HTR-8/SVneo (cell line): Measurements from ENCODE around the gene GNL1.
A peak's percentile ranks its signal among the peaks of the same experiment; 100 is the strongest.
"Not testable (repeated sequence)": the region's sequence is repeated elsewhere in the genome, so short reads cannot be mapped to it uniquely, and the experiment has no call there.

Experiments used
- DNase-seq: peaks from one replicate; pipeline ENCODE4 v3.0.0; 2011; ENCODE audit warnings: low spot score, mixed read lengths; ENCODE audit not compliant: insufficient read length
- FAIRE-seq: peaks from 2 replicates; lab custom pipeline; 2011; peaks lifted over from hg19 to GRCh38; lab: Jason Lieb, UNC

The GNL1 gene, protein sequence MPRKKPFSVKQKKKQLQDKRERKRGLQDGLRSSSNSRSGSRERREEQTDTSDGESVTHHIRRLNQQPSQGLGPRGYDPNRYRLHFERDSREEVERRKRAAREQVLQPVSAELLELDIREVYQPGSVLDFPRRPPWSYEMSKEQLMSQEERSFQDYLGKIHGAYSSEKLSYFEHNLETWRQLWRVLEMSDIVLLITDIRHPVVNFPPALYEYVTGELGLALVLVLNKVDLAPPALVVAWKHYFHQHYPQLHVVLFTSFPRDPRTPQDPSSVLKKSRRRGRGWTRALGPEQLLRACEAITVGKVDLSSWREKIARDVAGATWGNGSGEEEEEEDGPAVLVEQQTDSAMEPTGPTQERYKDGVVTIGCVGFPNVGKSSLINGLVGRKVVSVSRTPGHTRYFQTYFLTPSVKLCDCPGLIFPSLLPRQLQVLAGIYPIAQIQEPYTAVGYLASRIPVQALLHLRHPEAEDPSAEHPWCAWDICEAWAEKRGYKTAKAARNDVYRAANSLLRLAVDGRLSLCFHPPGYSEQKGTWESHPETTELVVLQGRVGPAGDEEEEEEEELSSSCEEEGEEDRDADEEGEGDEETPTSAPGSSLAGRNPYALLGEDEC

DNA sequence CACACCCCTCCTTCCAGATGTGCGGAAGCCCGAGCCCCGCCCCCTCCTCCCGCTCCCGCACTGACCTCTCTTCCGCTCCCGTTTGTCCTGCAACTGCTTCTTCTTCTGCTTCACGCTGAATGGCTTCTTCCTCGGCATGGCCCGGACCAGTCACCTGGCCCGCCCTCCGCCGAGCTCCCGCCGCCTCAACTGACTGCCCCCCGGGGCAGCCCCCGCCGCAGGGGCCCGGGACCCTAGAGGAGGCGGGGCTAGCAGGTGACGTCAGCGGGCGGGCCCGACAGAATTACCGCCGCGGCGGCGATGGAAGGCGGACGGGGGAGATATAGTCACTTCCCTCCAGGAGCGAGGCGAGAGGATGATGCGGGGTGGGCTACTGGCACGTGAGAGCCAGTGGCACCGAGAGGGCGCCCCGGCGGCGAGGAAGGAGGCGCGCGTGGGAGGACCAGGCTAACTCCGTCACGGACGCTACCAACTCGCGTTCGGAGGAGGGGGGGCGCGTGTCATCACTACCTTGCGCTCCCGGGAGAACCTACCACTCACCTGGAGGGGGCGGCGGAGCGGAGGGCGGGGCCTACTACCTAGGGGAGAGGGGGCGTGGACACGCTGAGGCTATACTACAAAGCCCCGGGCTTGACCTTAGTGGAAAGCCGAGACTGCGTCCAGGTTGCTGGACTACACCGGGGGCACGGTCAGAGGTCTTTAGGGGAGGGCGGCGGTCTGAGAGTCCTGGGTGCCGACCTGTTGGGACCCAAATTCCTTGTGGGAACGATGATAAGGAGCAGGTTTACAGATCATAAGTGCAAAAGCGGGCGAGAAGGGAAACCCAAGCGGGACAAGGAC is at the start of gene GNL1:
Gene GNL1 (minus strand): TSS at position 424 of the 840 bp plus-strand sequence. CDS start 286 bp downstream, at position 138.
- DNase-seq: peak; percentile 84
- FAIRE-seq: peak; percentile 91

DNA sequence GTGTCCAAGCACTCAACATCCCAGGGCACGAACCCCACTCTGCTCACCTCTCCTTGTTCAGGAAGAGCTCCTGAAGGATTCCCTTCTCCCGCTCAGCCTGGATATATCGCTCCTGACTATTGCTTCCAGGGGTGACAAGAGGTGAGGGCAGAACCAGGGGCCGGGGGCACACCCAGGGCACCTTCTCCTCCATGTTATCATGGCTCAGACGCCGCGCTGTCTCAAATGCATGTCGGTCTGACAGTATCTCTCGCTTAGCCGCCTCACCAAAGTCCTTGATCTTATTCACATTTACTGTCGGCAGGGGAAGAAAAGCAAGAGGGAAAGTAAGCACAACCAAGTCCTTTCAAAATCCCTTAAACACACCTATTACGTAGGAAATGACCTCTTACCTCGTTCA is 47.7 kb upstream of the GNL1 start:
- FAIRE-seq (no peak), DNase-seq (no peak)

DNA sequence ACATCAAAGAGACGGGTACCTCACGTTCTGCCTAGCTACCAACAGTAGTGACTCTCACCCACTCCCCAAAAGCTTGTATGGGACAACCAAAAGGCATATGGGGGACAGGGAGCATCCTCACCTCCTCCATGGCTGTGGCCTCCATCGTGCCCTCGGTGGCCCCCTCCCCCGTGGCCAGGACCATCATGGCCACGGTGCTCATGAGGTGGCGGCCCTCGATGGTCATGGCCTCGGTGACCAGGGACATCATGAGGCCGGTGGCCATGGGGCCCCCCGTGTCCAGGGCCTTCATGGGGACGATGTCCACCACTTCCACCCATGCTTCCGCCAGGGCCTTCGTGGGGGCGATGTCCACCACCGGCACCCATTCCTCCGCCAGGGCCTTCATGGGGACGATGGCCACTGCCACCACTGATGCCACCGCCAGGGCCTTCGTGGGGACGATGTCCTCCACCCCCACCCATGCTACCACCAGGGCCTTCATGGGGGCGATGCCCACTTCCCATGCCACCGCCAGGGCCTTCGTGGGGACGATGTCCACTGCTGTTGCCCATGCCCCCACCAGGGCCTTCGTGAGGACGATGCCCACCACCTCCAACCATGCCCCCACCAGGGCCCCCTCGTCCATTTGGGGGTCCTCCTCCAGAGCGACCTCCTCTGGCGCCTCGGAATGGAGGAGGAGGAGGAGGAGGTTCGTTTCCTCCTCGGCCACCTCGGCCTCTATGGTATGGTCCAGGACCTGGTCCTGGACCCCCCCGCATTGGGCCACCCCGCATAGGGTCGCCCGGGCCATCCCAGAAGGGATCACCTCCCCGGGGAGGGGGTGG is 45.7 kb upstream of the GNL1 start:
- FAIRE-seq (no peak), DNase-seq (no peak)

DNA sequence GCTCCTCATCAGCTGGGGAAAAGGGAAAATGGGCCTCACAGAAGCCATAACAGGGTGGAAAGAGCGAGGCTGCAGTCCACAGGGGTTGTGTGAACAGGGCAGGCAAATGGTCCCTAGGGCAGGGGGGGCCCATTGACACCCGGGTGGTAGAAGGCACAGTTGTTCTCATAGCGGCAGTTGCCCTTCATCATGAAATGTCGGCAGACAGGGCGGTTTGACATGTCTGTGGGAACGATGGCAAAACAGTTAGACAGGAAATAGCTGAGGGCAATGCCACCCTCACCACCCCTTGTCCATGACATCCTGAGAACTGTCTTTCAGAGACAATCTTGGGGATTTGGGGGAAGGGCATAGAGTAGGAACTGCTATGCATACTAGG is 45.1 kb upstream of the GNL1 start:
- DNase-seq (no peak), FAIRE-seq (no peak)

DNA sequence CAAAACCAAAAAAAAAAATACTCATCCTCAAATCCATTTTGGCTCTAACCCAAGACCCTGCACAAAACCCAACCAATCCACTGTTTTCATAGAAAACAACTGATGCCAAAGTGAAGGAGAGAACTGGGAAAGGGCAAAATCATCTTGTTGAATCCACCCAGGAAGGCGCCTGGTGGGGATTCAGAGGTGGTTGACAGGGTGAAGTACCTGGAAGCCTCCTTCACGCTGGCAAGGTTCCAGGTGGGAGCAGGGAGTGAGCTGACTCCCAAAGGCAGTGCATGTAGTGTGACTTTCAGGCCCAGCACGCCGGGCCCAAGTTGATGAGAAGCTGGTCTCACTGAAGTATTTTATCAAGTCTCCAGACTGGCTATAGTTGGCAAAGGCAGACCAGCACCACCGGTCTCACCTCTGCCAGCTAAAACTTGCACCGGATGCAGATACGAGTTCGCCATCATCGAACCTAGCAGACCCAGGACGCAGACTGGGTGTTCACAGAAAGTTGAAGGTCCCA is 44.2 kb upstream of the GNL1 start:
- DNase-seq: no peak
- no peak for FAIRE-seq

DNA sequence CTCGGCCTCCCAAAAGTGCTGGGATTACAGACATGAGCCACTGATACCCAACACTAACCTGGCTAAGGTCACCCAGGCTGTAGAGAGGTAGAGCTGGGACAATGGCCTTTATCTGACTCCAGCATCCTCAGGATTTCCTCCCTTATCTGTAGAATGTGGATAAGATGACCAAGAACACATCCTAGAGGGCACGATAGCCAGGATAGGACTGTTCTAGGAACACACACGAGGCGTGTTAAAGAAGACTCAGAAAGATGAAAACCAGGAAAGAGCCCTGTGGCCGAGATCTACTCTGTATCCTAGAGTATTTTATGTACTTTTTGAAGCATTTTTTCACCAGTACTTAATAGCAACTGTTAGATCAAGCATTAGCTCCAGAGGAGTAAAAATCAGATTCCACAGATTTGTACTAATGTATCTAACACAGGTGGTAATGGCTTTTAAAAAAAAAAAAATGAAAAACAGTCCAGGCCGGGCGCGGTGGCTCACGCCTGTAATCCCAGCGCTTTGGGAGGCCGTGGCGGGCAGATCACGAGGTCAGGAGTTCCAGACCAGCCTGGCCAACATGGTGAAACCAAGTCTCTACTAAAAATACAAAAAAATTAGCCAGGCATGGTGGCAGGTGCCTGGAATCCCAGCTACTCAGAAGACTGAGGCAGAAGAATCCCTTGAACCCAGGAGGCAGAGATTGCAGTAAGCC is 43.5 kb upstream of the GNL1 start:
- FAIRE-seq: no peak
- no peak for DNase-seq

DNA sequence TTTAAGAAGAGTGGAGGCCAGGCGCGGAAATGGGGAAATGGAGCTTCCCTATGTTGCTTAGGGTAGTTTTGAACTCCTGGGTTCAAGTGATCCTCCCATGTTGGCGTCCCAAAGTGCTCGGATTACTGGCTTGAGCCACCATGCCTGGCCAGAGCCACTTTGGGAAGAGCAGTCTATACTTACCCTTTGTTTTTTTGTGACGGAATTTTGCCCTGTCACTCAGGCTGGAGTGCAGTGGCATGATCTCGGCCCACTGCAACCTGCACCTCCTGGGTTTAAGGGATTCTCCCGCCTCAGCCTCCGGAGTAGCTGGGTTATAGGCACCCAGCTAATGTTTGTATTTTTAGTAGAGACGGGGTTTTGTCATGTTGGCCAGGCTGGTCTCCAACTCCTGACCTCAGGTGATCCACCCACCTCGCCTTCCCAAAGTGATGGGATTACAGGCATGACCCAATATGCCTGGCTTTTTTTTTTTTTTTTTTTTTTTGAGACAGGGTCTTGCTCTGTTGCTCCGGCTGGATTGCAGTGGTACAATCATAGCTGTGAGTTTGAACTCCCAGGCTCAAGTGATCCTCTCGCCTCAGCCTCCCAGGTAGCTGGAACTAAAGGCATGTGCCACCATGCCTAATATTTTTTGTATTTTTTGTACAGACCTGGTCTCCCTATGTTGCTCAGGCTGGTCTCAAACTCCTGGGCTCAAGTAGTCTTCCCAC is 42.8 kb upstream of the GNL1 start:
- DNase-seq: no peak
- FAIRE-seq: no peak

DNA sequence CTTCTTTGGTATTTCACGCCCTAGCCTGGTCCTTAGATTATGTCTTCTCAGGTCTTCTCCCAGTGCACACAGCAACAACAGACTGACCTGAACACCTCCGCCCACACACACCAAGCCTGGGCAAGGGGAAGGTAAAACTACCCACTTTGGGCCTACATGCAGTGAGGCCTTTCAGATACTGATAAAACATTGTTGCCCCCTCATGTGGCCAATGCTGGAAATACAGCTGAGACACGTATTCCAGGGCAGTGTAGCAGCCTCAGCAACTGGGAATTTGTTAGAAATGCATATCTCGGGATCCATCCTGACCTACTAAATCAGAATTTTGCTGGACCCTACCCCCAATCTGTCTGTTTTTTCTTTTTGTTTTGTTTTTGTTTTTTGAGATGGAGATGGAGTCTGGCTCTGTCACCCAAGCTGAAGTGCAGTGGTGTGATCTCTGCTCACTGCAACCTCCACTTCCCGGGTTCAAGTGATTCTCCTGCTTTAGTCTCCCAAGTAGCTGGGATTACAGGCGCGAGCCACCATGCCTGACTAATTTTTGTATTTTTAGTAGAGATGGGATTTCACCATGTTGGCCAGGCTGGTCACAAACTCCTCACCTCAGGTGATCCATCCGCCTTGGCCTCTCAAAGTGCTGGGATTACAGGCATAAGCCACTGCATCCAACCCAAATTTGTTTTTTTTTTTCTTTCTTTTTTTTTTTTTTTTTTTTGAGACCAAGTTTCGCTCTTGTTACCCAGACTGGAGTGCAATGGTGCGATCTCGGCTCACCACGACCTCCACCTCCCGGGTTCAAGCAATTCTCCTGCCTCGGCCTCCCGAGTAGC is 41.2 kb upstream of the GNL1 start:
- peak; percentile 79 for DNase-seq
- FAIRE-seq: not testable (repeated sequence)

DNA sequence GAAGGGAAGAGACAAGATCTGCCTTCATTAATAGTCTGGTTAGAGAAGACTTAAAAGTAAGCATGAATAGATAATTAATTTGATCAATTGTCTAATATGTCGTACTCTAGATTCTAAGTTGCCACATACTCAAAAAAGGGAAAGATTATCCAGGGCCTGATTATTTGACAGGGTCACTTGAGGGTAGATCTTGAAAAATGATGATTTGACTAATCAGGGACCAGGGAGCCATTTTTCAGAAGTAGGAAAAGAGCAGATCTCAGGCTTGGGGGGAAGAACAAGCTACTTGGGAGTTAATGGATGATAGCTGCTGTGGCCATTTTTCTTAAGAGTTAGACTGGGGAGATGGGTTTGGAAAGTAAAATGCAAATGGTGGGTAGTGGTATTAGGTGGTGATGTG is 36.0 kb upstream of the GNL1 start:
- FAIRE-seq (no peak), DNase-seq (no peak)

DNA sequence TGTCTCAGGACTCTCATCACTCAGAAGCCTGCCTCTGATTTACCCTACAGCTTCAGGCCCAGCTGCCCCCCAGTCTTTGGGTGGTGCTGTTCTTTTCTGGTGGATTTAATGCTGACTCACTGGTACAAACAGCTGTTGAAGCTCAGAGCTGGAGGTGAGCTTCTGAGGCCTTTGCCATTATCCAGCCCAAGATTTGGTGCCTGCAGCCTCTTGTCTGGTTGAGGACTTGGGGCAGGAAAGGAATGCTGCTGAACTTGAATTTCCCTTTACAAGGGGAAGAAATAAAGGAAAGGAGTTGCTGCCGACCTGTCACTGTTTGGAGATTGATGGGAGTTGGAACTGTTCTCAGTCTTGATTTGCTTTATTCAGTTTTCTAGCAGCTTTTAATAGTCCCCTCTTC is 34.7 kb upstream of the GNL1 start:
- DNase-seq (no peak), FAIRE-seq (no peak)

DNA sequence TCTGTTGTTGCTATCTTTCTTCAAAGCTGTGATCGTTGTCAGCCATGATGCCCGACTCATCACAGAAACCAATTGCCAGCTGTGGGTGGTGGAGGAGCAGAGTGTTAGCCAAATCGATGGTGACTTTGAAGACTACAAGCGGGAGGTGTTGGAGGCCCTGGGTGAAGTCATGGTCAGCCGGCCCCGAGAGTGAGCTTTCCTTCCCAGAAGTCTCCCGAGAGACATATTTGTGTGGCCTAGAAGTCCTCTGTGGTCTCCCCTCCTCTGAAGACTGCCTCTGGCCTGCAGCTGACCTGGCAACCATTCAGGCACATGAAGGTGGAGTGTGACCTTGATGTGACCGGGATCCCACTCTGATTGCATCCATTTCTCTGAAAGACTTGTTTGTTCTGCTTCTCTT is 34.2 kb upstream of the GNL1 start:
- DNase-seq (no peak), FAIRE-seq (no peak)

DNA sequence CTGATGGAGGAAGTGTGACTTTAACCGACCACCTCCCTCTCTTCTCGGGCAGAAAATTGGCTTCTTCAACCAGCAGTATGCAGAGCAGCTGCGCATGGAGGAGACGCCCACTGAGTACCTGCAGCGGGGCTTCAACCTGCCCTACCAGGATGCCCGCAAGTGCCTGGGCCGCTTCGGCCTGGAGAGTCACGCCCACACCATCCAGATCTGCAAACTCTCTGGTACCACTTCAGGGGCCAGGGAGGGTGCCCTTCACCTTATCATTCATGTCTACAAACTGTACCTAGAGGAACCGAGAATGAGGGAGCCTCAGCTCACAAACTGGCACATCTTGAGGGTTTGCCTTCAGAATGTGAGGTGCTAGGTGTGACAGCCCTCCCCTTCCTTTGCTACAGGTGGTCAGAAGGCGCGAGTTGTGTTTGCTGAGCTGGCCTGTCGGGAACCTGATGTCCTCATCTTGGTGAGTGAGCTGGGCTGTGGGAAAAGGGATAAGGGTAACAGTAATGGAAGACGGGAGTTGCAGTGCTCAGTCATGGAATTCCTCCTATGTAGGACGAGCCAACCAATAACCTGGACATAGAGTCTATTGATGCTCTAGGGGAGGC is 33.6 kb upstream of the GNL1 start:
- DNase-seq (no peak), FAIRE-seq (no peak)

DNA sequence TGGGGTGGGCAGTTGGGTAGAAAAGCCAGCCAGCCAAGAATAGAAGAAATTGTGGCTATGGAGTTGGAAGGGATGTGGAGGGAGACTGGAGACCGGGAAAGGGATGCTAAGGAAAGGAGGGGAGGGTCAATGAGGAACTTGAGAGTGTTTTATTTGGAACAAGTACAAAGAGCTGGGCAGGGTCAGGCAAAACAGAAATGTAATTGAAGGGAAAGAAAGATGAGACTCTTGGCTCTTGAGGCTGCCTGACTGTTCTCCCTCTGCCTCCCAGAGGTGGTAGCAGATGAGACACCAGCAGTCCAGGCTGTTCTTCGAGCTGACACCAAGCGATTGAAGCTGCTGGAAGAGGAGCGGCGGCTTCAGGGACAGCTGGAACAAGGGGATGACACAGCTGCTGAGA is 27.6 kb upstream of the GNL1 start:
- no peak for DNase-seq
- FAIRE-seq: no peak

DNA sequence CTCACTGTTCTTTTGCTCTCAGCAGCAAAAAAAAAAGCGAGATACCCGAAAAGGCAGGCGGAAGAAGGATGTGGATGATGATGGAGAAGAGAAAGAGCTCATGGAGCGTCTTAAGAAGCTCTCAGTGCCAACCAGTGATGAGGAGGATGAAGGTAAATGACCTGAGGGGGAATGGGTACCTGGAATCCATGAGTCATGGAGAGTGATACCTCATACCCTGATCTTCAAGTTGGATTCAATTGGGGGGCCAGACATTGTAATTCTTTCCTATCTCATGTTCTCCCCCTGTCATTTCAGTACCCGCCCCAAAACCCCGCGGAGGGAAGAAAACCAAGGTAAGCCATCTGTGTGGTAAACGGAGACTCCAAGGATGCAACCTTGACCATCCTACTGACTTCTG is 21.8 kb upstream of the GNL1 start:
- no peak for FAIRE-seq
- no peak for DNase-seq

DNA sequence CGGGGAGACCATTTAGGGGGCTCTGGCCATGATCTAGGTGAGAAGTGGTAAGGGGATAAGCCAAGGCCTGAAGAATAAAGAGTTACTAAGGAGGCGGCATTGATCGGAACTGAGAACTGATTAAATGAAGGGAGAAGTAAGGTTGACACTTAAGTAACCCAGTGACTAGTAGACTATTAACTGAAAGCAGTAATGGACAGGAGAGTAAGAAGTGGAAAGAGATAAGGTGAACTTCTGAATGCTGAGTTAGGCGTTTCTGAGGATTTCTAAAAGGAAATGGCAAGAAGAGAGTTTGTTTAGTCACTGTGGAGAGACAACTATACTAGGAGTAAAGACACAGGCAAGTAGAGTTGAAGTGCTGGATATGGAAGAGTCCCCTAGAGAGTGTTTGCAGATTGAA is 16.8 kb upstream of the GNL1 start:
- no peak for DNase-seq
- no peak for FAIRE-seq

DNA sequence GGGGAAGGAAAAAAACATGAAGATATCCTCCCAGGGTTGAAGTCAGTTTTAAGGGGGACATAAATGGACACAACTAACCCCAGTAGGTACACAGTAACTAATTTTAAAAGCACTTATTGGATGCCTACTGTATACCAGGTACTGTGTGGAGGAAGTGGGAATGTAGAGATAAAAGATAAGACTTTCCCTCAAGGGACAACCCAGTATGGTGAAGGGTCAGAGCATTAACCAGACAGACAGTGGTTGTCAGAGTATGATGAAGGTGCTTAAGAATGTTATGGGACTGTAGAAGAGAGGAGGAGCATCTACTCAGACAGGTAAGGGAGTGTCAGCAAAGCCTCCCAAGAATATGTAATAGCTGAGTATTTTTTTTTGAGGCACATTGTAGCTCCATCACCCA is 15.9 kb upstream of the GNL1 start:
- DNase-seq: no peak
- FAIRE-seq: no peak

DNA sequence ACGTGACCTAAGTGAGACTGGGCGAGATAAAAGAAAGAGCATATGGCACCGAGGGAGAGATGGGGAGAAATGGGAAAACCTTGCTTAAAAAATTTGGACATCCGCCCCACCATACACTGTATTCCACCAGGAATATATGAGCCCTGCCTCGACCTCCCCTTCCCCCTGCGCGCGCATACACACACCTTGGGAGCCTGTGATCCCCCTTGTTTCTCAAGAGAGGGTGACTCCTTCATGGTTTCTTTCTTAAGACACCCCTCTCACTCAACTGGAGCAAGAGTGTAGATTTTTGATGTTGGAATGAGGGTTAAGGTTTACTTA is 15.4 kb upstream of the GNL1 start:
- FAIRE-seq (no peak), DNase-seq (no peak)
